D341Med (cell line): ENCODE data around the gene MGMT.

Experiments used
- DNase-seq: peaks from one replicate; pipeline ENCODE4 v3.0.0; 2012; ENCODE audit warnings: low spot score

Gene MGMT

GRCh38 chr10:129655679-129656031, 188.6 kb downstream of the MGMT start:
- DNase-seq: no peak

DNA sequence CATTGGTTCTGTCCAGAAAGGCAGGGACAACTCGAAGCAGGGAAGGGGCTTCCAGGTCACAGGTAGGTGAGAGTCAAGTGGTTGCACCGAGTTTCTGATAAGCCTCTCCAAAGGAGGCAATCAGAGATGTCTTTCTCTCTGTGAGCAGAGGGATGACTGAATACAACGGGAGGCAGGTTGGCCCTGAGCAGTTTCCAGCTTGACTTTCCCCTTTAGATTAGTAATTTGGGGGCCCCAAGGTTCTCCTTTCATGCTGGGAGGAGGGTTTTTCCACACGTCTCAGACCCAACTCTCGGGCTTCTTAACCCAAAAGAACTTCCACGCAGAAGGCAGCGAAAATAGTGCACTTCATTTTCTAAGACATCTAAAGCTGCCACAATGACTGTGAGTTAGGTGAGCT, 189.6 kb downstream of the MGMT start:
- no peak for DNase-seq

GRCh38 chr10:129657297-129658017, 190.4 kb downstream of the MGMT start:
- no peak for DNase-seq

DNA sequence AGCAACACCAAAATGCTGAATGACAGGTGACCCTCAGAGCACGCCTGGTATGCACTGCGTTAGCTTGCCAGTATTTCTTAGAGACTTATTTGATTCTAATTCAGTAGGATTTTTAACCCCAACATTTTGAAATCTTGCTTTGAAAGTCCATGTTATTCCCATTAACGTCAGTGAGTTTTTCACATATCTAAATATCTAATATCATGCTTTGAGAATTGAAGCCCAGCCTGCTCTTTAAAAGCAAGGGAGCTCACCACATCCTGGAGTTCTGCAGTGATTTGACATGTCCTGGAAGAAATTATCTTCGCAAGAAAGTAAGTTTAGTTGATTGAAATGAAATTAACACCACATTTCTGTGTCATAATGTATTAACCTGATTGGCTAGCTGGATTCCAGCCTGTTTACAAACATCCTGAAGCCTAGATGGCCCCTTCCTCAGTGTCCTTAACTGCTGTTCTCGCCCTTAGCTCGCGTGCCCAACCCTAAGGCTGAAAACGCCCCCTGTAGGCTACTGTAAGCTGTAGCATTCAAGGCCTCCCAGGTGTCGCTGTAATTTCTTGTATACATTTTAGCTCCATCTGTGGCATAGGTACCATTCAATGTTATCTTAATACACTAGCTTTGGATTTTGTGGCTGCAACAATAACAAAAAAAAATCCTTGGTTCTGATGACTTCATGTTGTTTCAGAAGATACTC, 191.5 kb downstream of the MGMT start:
- peak; percentile 57 for DNase-seq

- no peak for DNase-seq
Measured at GRCh38 chr10:129659508-129660268, 192.6 kb downstream of the MGMT start.

- DNase-seq: no peak
Measured at GRCh38 chr10:129660569-129660968, 193.5 kb downstream of the MGMT start.

GRCh38 chr10:129662426-129662825, 195.4 kb downstream of the MGMT start:
- DNase-seq: no peak

- DNase-seq: no peak
Measured at GRCh38 chr10:129670124-129670523, 203.1 kb downstream of the MGMT start.

DNA sequence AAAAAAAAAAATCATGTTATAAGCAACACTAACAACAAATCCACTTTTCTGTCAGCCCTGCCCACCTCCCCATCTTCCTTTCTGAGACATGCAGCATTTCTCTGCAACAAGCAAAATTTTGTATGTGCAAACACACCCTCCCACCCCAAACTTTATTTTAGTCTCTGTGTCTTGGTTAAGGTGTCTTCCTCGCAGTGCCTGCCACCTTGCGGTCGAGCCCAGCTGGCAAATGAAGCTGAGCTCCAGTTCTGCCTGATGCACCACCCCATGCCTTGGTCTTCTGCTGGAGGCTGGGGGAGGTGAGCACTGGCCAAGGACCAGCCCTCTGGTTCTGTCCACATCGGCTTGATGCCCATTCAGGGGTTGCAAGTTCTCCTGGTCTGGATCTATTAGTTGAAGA, 206.3 kb downstream of the MGMT start:
- DNase-seq: no peak

GRCh38 chr10:129675027-129675769, 208.2 kb downstream of the MGMT start:
- DNase-seq: no peak

GRCh38 chr10:129676014-129676413, 209.0 kb downstream of the MGMT start:
- DNase-seq: no peak

DNA sequence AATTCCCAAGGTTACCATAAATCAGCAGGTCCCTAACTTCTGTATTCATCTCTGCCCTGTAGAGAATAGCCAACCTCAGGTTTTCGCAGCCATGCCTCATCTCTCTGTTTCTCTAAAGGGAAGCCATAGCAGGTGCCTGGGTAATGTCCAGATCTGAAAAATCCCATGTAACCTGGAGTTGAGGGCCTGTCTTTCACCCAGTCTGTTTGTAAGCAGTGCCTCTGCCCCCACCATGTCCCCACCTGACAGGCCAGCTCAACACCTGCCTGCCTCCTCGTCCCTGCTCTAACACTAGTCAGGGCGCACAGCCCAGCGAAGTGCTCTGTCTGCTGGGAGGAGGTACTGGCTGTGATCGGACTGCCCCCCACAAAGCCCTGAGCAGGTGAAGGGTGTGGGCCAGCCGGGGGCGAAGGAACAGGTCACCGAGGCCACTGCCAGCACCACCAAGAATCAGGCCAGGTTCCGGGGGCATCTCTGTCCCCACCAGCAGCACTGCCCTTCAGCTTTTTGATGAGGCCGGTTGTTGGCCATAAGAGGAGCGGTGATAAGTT, 210.4 kb downstream of the MGMT start:
- DNase-seq: no peak

GRCh38 chr10:129678186-129678585, 211.1 kb downstream of the MGMT start:
- DNase-seq: no peak

- no peak for DNase-seq
Measured at GRCh38 chr10:129679207-129679606, 212.2 kb downstream of the MGMT start.

GRCh38 chr10:129680661-129681344, 213.8 kb downstream of the MGMT start:
- no peak for DNase-seq

- DNase-seq: no peak
Measured at GRCh38 chr10:129681856-129682255, 214.8 kb downstream of the MGMT start.

GRCh38 chr10:129683519-129683918, 216.5 kb downstream of the MGMT start:
- DNase-seq: no peak

DNA sequence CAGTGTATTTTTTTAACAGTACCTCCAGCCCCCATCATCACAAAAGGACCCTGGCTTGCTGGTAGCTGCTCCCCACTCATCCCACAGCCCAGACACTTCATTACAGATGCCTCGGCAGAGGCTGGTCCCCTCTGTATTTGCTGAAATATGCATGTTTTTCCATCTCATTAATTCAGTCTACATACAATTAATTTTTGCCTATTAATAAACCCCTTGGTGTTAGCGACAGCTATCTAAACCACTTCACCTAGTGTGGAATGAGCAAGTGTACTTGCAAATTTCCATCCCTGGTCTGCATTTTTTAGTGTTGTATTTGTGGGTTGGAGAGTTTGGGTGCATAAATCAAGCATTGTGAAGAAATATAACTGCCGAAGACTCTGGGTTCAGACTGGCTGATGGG, 216.9 kb downstream of the MGMT start:
- no peak for DNase-seq

DNA sequence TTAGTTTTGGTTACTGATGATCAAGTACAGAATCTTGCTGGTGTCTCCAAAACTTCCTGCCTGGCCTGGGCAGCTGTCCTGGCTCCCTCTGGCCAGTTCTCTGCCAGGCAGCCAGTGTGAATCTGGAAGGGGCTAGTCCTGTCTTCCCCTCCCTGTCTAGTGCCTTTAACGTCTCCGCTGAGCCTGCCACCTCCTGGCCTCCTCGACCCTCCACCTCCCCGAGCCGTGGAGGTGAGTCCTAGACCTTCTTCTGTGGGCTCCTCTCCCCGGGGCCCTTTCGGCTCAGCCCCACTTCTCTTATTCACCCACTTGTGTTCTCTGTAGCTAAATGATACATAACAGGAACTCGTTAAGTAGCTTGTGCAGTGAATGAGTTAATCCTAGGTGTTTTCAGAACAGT, 218.2 kb downstream of the MGMT start:
- DNase-seq: no peak

- DNase-seq: no peak
Measured at GRCh38 chr10:129689671-129690071, 222.6 kb downstream of the MGMT start.

- DNase-seq: no peak
Measured at GRCh38 chr10:129690248-129691070, 223.4 kb downstream of the MGMT start.
